Stimulated activated CD4-positive, alpha-beta T cell treated with anti-CD3 and anti-CD28 coated beads, Interleukin-1b, Interleukin-23, amount 100 ng/mL, for 48 hours (primary cell): ENCODE data around the gene CDX2.
"Not testable (repeated sequence)": the region's sequence is repeated elsewhere in the genome, so short reads cannot be mapped to it uniquely, and the experiment has no call there.

Experiments used
- DNase-seq: peaks from one replicate; pipeline ENCODE4 v3.0.0-alpha.2; 2020

Gene CDX2, protein sequence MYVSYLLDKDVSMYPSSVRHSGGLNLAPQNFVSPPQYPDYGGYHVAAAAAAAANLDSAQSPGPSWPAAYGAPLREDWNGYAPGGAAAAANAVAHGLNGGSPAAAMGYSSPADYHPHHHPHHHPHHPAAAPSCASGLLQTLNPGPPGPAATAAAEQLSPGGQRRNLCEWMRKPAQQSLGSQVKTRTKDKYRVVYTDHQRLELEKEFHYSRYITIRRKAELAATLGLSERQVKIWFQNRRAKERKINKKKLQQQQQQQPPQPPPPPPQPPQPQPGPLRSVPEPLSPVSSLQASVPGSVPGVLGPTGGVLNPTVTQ

GRCh38 chr13:27969082-27969865 lies at the start of gene CDX2:
Gene CDX2, minus strand, starts transcription at chr13:27969315. Its CDS starts 309 bp downstream, at chr13:27969006.
- no peak for DNase-seq

DNA sequence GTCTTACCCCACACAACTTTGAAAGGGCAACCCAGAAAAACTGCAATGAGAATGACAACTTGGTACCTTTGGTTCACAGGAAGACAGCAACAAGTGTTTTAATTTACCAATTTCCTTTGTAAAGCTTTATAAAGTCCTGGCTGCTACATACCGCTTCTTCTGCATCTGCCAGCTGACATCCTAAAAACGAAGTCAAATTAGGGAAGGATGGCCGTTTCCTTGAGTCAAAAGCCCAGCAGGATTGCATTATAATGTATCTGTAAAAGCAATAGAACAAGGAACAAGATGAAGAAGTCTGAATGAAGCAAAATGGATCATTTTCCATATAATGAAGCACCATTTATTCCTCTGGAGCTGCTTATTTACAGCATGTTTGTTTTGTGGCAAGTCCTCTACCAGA lies 45.2 kb upstream of the CDX2 start:
- DNase-seq, result no peak

- DNase-seq, result no peak
Measured at GRCh38 chr13:28013482-28013881, 44.4 kb upstream of the CDX2 start.

DNA sequence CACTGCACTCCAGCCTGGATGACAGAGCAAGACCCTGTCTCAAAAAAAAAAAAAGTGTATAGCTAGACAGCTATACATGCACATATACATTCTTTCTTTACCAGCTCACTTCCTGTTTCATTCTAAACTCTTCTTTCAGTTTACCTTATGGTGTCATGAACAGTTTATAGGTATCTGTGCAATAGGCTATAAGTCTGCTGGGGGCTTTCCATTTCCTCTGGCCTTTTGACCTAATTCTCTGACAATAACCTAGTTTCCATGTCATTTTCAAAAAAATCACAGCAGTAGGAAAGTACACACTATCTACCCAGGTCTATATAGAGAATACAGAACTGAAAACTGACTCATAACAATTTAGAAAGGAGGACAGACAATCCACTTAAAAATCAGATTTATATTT lies 43.8 kb upstream of the CDX2 start:
- no peak for DNase-seq

GRCh38 chr13:28012383-28012782 lies 43.3 kb upstream of the CDX2 start:
- DNase-seq, result no peak

DNA sequence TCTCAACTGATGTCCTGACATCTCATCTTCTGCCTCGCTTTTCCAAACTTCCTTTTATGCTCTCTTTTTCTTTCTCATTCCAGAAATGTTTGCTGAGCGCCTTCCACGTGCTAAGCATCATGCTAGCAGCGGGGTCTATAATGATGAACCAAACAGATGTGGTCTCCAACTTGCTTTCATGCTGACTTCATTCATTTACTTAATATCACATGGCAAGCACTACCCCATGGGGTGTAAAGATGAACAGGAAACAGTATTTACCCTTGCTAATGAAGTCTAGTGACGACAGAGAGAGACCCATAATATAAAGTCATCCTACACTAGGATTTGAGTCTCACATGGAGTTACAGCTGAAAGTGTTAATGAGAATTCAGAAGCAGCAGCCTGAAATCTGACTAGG lies 40.9 kb upstream of the CDX2 start:
- DNase-seq, result no peak

DNA sequence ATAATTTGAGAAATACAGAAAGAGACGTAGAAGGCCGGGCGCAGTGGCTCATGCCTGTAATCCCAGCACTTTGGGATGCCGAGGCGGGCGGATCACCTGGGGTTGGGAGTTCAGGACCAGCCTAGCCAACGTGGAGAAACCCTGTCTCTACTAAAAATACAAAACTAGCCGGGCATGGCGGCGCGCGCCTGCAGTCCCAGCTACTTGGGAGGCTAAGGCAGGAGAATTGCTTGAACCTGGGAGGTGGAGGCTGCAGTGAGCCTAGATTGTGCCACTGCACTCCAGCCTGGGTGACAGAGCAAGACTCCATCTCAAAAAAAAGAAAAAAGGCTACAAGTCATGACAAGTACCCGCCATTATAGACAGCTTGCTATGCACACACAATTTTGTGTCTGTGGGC lies 35.9 kb upstream of the CDX2 start:
- not testable (repeated sequence) for DNase-seq

- DNase-seq, result no peak
Measured at GRCh38 chr13:28002886-28003698, 34.0 kb upstream of the CDX2 start.

- no peak for DNase-seq
Measured at GRCh38 chr13:28001837-28002473, 32.8 kb upstream of the CDX2 start.

- no peak for DNase-seq
Measured at GRCh38 chr13:28001049-28001448, 31.9 kb upstream of the CDX2 start.

DNA sequence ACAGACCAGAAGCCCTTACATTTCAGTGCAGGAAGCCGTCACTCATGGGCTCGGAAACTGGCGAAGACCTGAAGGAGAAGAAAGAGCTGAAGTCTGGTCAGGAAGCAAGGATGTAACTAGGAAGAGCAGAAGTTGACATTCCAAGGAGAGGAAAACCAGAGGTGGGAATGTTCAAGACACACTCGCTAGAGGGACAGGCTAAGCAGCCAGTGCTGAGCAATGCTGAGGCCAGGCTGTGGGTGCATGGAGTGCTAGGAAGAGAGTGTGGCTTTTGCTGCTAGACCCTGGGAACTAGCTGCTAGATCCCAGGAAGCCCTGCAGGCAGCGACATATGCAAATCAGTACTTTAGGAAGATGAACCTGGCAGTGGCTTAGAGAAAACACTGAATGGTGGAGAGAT lies 31.5 kb upstream of the CDX2 start:
- DNase-seq, result no peak

DNA sequence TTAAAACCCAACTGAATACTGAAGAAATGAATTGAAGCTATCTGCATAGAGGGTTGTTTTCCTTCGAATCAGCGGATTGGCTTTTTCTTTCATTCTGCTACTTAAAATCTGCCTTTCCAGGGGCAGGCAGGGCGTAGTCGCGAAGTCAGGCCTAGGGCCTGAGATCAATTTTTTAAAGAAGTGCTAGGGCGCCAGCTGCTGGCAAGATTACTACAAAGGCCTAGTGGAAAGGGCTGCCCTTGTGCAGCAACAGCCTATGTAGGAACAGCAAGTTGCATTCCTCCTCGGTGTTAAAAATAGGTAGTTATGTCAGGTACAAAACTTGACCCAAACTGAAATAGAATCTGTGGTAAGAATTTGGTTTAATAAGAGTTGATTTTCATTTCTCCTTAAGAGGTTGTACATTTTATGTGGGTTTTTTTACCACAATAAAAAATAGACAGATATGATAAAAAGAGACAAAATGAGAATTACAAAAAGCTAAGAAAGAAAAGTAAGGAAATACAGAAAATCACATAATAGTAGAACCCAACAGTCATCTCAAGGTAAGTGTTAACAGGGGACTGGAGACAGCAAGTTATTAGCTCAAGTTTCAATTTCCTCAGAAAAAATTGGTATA lies 28.9 kb upstream of the CDX2 start:
- peak; percentile 18 for DNase-seq

DNA sequence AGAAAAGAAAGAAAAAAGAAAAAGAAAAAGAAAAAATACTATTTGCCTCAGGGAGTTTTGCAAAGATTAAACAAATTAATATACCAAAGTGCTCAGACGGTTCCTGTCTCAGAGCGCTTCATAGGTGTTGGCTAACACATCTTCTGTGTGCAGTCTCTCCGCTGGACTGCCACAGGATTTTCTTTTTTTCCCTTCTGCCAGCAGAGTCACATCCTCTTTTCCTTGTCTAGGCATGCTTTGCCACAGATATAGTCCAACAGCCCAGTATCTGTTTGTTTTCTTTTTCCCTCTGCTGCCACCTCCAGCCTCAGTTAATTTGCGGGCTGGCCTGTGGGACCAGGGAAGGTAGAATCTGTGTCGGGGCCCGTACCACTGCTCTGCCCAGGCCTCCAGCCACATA lies 22.8 kb upstream of the CDX2 start:
- no peak for DNase-seq

- DNase-seq, result no peak
Measured at GRCh38 chr13:27988520-27988919, 19.4 kb upstream of the CDX2 start, which contains the start of gene URAD. Gene URAD, minus strand, starts transcription at chr13:27988693. Its CDS starts 56 bp downstream, at chr13:27988637.

GRCh38 chr13:27985600-27985999 lies 16.5 kb upstream of the CDX2 start:
- no peak for DNase-seq

DNA sequence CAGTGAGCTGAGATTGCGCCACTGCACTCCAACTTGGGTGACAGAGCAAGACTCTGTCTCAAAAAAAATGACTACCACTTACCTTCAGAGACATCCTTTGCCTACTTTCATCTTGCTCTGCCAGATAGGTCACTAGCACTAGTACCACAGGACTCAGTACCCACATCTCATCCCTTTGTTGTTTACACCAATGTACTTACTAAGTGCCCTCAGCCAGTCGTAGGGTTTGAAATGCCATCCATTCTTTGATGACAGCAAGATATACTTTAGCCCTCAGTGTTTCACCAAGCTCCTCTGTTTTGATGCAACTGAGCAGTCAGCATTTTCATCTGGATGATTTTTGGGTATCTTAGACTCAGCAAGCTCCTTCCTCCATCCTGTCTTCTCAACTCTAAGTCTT lies 13.2 kb upstream of the CDX2 start:
- no peak for DNase-seq

GRCh38 chr13:27981006-27981708 lies 12.0 kb upstream of the CDX2 start:
- DNase-seq, result no peak

GRCh38 chr13:27980280-27980998 lies 11.3 kb upstream of the CDX2 start:
- no peak for DNase-seq

DNA sequence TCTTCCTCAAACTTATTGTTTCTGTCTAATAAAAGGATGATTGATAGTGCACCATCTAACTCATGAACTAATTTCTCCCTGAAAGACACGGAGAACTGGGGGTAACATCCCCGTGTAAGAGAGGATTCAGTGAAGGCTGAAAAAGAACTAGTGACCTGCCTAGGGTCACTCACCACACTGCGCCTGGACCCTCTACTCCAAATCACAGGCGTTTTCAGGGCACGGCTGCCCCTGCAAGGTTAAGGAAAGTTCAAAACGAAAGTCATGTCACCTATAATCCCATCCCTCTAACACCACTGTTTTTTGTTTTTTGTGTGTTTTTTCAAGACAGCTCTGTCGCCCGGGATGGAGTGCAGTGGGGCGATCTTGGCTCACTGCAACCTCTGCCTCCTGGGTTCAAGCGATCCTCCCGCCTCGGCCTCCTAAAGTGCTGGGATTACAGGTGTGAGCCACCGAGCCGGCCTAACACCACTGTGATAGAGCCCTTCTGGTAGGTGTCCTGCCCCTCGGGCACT lies 10.7 kb upstream of the CDX2 start:
- DNase-seq, result no peak

DNA sequence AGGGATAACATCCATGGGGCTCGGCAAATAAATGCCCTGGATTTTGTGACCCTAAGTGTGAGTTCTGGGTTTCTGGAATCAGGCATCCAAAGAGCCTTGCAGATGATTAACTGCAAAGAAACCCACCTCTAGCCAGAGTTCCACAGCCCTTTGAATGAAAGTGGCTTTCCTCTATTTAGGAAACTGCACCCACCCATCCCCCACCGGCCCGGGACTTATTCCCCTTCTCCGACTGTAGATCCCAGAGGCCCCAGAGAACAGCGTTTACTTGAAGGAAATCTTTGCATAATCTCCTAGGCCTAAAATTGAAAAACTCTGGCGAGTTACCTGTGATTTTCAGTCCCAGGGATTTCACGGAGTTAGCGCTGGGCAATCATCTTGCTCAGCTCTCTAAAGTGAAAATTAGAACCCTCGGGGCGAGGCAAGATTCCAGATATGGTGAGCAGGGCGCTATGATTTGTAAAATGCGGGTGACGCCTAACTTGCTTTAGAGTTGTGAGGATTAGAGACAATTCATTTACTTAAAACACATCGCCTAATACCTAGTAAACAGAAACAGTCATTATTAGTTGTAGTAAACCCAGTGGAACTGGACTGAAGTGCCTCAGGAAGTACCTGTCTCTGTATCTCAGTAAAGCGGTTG lies 10.0 kb upstream of the CDX2 start:
- no peak for DNase-seq
